ENCODE data around the gene MFAP4. TPM values are rescaled to one million over a fixed set of nuclear protein-coding genes. Genes with fewer than 3 reads are reported as not detected.

Gene MFAP4
- total RNA-seq (2022; extraction: Qiagen RNA extraction): 0.09 to 0.27 TPM (median 0.10 TPM) in 5 replicates

DNA sequence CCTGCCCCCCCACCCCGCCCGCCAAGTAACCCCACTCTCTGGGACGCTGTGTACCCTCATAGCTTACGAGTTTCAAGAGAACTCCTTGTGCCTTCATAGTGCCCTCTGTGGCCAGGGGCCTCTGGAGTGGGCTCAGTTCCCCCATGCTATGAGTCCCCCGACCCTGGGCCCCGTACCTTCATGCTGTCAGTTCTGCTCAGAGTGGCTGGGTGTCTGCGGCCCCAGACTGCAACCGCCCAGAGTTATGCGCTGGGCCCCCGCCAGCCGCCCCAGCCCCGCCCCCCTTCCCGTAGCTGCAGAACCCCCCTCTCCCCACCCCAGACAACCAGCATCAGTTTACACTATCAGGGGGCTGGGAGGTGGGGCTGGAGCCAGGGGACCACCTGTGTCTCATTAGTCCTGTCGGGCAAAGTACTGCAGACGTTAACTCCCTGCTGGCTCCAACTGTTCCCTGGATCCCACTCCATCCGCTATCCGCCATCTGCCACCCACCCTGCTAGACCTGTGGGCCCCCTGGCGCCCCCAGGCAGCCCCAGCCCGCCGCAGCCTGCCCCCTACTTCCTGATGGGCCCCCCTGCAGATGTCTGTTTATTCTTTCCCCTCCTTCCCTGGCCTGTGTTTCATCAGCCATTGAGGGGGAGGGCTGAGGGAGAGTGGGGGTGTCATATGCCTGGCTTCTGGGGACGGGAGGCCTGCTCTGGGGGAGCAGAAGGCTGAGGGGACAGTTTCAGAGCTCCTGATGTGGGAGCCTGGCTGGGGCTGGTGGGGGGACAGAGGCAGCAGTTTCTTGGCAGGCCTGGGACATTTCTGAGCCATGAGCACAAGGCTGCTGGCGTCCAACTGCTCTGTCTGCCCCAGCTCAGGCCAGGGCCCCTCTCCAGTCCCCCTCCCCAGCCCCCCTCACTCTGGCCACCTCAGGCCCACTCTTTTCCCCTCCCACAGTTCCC, at the start of gene MFAP4:
Gene MFAP4 (minus strand): TSS at position 217 of the 947 bp plus-strand sequence. CDS start 35 bp downstream, at position 182.

GRCh38 chr17:19410875-19411620, 24.1 kb upstream of the MFAP4 start, which contains the start of gene RNF112:
RNF112 (plus strand) TSS chr17:19411232; CDS start chr17:19411409, 177 bp downstream.

DNA sequence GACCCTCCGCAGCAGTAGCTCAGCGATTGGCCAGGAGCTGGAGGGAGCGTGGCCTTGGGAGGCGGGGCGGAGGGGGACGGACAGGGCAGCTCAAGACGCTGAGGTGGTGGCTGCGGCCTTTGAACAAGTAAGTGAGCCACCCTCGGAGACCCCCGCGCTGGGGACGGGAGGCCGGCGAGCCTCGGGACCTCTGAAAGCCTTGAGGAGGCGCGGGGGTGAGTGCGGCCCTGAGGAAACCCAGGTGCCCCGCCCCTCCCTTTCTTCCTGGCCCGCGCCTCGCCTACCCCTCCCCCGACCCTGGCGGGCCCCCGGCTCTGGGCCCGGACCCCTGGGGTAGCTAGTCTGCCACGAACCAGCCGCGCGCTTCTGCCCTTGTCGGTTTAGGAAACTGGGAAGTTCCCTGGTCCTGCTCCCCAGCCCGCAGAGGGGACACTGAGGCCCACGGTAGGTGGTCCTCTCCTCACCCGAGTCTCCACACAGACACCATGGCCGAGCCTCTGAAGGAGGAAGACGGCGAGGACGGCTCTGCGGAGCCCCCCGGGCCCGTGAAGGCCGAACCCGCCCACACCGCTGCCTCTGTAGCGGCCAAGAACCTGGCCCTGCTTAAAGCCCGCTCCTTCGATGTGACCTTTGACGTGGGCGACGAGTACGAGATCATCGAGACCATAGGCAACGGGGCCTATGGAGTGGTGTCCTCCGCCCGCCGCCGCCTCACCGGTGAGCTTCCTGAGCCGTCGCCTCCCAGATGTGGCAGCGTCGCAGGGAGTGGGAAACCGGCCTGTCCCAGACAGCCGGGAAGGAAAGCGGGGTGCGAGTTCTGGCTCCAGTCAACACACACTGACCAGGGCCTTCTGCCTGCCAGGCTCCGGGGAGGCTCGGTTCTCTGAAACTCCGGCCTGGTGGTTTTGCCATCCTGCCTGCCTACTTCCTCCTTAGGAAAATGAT, 8.3 kb downstream of the MFAP4 start, which contains the start of gene MAPK7:
Gene MAPK7 (plus strand): TSS at position 83 of the 945 bp plus-strand sequence. CDS start 403 bp downstream, at position 486.

DNA sequence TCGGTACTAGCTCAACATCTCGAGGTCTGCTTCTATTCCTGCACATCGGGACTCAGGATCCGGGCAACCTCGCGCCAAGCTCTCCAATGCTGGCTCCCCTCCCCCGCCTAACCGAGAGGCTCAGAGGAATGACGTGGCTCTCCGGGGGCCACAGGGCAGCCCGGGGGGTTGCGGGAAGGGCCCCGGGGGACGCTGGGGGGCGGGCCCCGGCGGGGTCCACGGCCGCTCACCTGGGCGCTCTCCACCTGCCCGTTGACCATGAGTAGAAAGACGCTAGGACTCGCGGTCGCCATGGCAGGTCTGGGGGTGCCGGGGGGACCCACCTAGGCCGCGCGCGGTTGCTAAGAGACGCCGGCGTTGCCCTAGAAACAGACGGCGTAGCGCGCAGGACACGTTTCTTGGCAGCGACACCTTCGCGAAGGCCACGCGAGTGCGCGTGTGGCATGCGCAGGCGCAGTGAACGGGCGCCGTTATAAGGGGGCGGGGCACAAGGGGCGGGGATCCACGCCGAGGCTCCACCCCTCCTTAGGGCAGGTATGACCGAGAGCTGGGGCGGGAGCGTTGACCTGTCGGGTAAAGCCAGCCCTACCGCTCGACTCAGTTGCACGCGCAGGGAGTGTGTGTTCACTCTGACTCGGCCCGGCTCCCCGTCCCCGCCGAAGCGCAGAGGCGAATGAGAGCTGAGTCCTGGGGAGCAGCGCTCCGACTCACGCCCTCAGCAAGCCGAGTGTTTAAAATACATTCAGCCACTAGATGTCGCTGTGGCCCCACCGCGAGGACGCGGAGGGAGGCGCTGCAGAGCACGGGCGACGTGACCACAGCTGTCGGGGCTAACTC, 24.5 kb downstream of the MFAP4 start, which contains the start of gene B9D1:
Gene B9D1 (minus strand): TSS at position 447 of the 837 bp plus-strand sequence. CDS start 154 bp downstream, at position 293.

Other genes with a start within 250 kb of the MFAP4 start
- 45.3 to 65.0 TPM (median 55.3 TPM) in 5 replicates for gene EPN2, start 149.8 kb downstream of the MFAP4 start, total RNA-seq (2022; extraction: Qiagen RNA extraction)
- 45.4 to 49.0 TPM (median 47.0 TPM) in 5 replicates for gene B9D1, start 24.5 kb downstream of the MFAP4 start, total RNA-seq (2022; extraction: Qiagen RNA extraction)
- gene MAPK7, start 8.7 kb downstream of the MFAP4 start, total RNA-seq (2022; extraction: Qiagen RNA extraction): 26.4 to 32.9 TPM (median 27.0 TPM) in 5 replicates
- gene RNF112, start 24.0 kb upstream of the MFAP4 start, total RNA-seq (2022; extraction: Qiagen RNA extraction): 0.14 to 0.67 TPM (median 0.51 TPM) in 5 replicates
- 19.8 to 21.4 TPM (median 20.5 TPM) in 5 replicates for gene SLC47A1, start 146.7 kb upstream of the MFAP4 start, total RNA-seq (2022; extraction: Qiagen RNA extraction)